Loucy (cell line): ENCODE data around the gene ENTPD1.

Experiments
- EZH2phosphoT487 ChIP-seq: fragments of 200-600 bp; IDR thresholded peaks from 2 replicates; pipeline ENCODE4 v1.6.1; 2018; ENCODE audit warnings: antibody characterized with exemption, mild to moderate bottlenecking, moderate library complexity, borderline replicate concordance
- TF ChIP-seq, protein P1 (sequence below): fragments of 200-600 bp; sonication (generic); conservative IDR thresholded peaks from 2 replicates; pipeline ENCODE4 v1.5.1; 2014; ENCODE audit warnings: mild to moderate bottlenecking, antibody characterized with exemption, low read length

DNA sequence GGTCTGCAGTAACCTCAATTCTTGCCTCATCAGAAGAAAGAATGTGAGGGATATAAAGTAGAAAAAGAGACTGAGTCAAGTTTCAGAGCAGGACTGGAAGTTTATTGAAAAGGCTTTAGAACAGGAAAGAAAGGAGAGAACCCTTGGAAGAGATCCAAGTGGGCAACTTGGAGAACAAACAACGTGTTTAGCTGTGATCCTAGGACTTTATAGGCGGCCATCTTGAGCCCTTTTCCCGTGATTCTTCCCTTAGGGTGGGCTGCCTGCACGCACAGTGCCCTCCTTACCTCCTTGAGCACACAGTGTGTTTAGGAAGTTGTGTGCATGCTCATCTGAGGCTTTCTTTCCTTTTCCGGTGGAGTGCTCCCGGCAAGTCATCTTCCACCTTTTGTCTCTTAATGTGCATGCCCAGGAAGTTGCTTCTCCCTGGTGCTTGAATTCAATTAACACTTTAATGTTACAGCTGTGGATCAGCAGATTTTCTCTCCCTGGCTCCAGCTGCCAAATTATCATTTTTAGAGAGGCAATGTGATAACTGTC lies 59.8 kb downstream of the ENTPD1 start:
- TF ChIP-seq, protein P1, sequence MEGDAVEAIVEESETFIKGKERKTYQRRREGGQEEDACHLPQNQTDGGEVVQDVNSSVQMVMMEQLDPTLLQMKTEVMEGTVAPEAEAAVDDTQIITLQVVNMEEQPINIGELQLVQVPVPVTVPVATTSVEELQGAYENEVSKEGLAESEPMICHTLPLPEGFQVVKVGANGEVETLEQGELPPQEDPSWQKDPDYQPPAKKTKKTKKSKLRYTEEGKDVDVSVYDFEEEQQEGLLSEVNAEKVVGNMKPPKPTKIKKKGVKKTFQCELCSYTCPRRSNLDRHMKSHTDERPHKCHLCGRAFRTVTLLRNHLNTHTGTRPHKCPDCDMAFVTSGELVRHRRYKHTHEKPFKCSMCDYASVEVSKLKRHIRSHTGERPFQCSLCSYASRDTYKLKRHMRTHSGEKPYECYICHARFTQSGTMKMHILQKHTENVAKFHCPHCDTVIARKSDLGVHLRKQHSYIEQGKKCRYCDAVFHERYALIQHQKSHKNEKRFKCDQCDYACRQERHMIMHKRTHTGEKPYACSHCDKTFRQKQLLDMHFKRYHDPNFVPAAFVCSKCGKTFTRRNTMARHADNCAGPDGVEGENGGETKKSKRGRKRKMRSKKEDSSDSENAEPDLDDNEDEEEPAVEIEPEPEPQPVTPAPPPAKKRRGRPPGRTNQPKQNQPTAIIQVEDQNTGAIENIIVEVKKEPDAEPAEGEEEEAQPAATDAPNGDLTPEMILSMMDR: no peak
- no peak for TF ChIP-seq EZH2phosphoT487
